T-cell (primary cell): ENCODE data around the gene COL5A2. TPM values are rescaled to one million over a fixed set of nuclear protein-coding genes. Genes with fewer than 3 reads are reported as not detected.

ENCODE experiments used
- ATAC-seq, 4 experiments: fragments of 200-7000 bp in 3 of 4; fragments of 150-1000 bp in 1 of 4; cut with Tn5 transposase; replicated peaks in 1 of 4; 1 replicate in 3 of 4; 2 replicates in 1 of 4; pipeline ENCODE4 v1.10.0; 2021; ENCODE audit warnings: moderate library complexity in 3 of 4, mild to moderate bottlenecking in 2 of 4, moderate number of reproducible peaks in 1 of 4
- CTCF ChIA-PET, 2 donors: fragments of 300-600 bp; sonication (Branson Sonifier 250); formaldehyde crosslinking; loops; one replicate each; lab custom pipeline; 2022; ENCODE audit warnings: antibody characterized with exemption in 2 of 2; lab: Charles Lee
- POLR2A ChIA-PET, 2 donors: fragments of 300-600 bp; sonication (Branson Sonifier 250); formaldehyde crosslinking; loops; one replicate each; lab custom pipeline; 2022; ENCODE audit warnings: antibody characterized with exemption in 2 of 2; lab: Charles Lee
- DNase-seq, 35 experiments: peaks; one replicate each; pipeline versions ENCODE4 v3.0.0 to v3.0.0-alpha.2; 2013 to 2023
- H3K27ac ChIP-seq: one replicate; pipeline ENCODE4 v1.5.1; 2013; ENCODE audit warnings: low read length
- H3K27me3 ChIP-seq, 2 experiments: replicated peaks in 1 of 2; 1 replicate in 1 of 2; 2 replicates in 1 of 2; pipeline versions ENCODE4 v1.6.1 to v1.7.0; 2013; ENCODE audit warnings: low read length in 1 of 2, mixed read lengths in 1 of 2; ENCODE audit not compliant: control insufficient read depth in 2 of 2, insufficient read depth in 2 of 2; ENCODE audit errors: extremely low read depth in 1 of 2
- H3K36me3 ChIP-seq, 2 donors: 1 replicate in 1 of 2; 2 replicates in 1 of 2; pipeline versions ENCODE4 v1.6.1 to v1.7.0; 2013; ENCODE audit warnings: low read length in 1 of 2; ENCODE audit not compliant: control insufficient read depth in 2 of 2, insufficient read depth in 1 of 2; ENCODE audit errors: extremely low read depth in 1 of 2
- H3K4me1 ChIP-seq, 2 experiments: 1 replicate in 1 of 2; 2 replicates in 1 of 2; pipeline versions ENCODE4 v1.6.1 to v1.7.0; 2013; ENCODE audit warnings: low read length in 2 of 2, mixed read lengths in 1 of 2; ENCODE audit not compliant: insufficient read depth in 2 of 2, control insufficient read depth in 1 of 2; ENCODE audit errors: extremely low read depth in 1 of 2
- H3K4me3 ChIP-seq, 2 donors: 1 replicate in 1 of 2; 2 replicates in 1 of 2; pipeline versions ENCODE4 v1.5.1 to v1.7.0; 2013; ENCODE audit warnings: mild to moderate bottlenecking in 2 of 2, low read length in 1 of 2, moderate library complexity in 1 of 2; ENCODE audit not compliant: control insufficient read depth in 1 of 2; ENCODE audit errors: extremely low read depth in 1 of 2
- H3K9me3 ChIP-seq: 2 replicates; pipeline ENCODE4 v1.7.0; 2013
- H3K27ac Mint-ChIP-seq, 2 donors: one replicate each; pipeline ENCODE4 v1.8.0; 2020 to 2021; ENCODE audit warnings: mild to moderate bottlenecking in 2 of 2, mixed read lengths in 2 of 2
- H3K27me3 Mint-ChIP-seq, 2 donors: one replicate each; pipeline ENCODE4 v1.8.0; 2021 to 2022; ENCODE audit warnings: mixed read lengths in 2 of 2
- H3K36me3 Mint-ChIP-seq: one replicate; pipeline ENCODE4 v1.8.0; 2021; ENCODE audit warnings: mixed read lengths
- H3K4me1 Mint-ChIP-seq, 3 donors: one replicate each; pipeline ENCODE4 v1.8.0; 2020 to 2022; ENCODE audit warnings: mixed read lengths in 3 of 3, mild to moderate bottlenecking in 1 of 3
- H3K4me3 Mint-ChIP-seq, 3 donors: one replicate each; pipeline ENCODE4 v1.8.0; 2020 to 2022; ENCODE audit warnings: mild to moderate bottlenecking in 3 of 3, mixed read lengths in 3 of 3, moderate library complexity in 3 of 3
- H3K9me3 Mint-ChIP-seq, 3 donors: one replicate each; pipeline ENCODE4 v1.8.0; 2020 to 2022; ENCODE audit warnings: mixed read lengths in 3 of 3
- WGBS: methylation state at CpG from one replicate; pipeline ENCODE4 v1.1.5; 2013; ENCODE audit warnings: missing lambda C conversion rate; ENCODE audit not compliant: insufficient coverage; 5-methylcytosine and 5-hydroxymethylcytosine counted together
- total RNA-seq, 35 experiments: library from RNA in 6 of 35; stranded (reverse) in 6 of 35; fragments of 120-200 nt in 1 of 35; gene quantifications; one replicate each; pipeline versions ENCODE4 v1.2.1 to v1.2.4 and lab custom pipeline; 2013 to 2026

The COL5A2 gene
- total RNA-seq, 5 donors from 2014 or later (not counting 1 experiment from before 2014, with no cell fraction given), result 0.40 to 1.9 (median 1.3) TPM

- no peaks in the 10 kb centered on the region for H3K4me1 ChIP-seq
- no peaks in the 10 kb centered on the region for H3K9me3 Mint-ChIP-seq
- H3K36me3 ChIP-seq, result no peaks in the 10 kb centered on the region
- ChIA-PET POLR2A (interaction anchor here in 1 of 2 donors (0.7 kb wide), 1 partner anchor 20 kb away, joined by 3 read pairs; no protein-coding TSS in a partner anchor), CTCF (interaction anchor here in 1 of 2 donors (0.7 to 1.0 kb wide), 2 partner anchors 10 to 399 kb away, joined by 4 to 6 read pairs; no protein-coding TSS in a partner anchor)
- no peaks in the 10 kb centered on the region for H3K4me1 Mint-ChIP-seq
- no peak overlapping the region for H3K27ac ChIP-seq
- ATAC-seq, result no peak
- H3K27ac Mint-ChIP-seq, result no peak overlapping the region
- H3K27me3 Mint-ChIP-seq, result no peaks in the 10 kb centered on the region
- WGBS, result no CpG with 5 or more reads among the region's 3 CpGs
- H3K4me3 Mint-ChIP-seq, result no peak overlapping the region
- DNase-seq, result no peak
- no peaks in the 10 kb centered on the region for H3K27me3 ChIP-seq
- H3K36me3 Mint-ChIP-seq, result no peaks in the 10 kb centered on the region
- H3K4me3 ChIP-seq, result no peak overlapping the region
- H3K9me3 ChIP-seq, result no peaks in the 10 kb centered on the region
Measured at GRCh38 chr2:189083606-189084005, 96.0 kb downstream of the COL5A2 start.

GRCh38 chr2:189083106-189083505, 96.5 kb downstream of the COL5A2 start:
- H3K27me3 Mint-ChIP-seq, result no peaks in the 10 kb centered on the region
- Histone ChIP-seq H3K36me3 (no peaks in the 10 kb centered on the region), H3K4me1 (no peaks in the 10 kb centered on the region), H3K4me3 (no peak overlapping the region), H3K9me3 (no peaks in the 10 kb centered on the region), H3K27me3 (no peaks in the 10 kb centered on the region), H3K27ac (no peak overlapping the region)
- WGBS, result no CpG with 5 or more reads among the region's 2 CpGs
- ChIA-PET POLR2A (interaction anchor here in 1 of 2 donors (0.7 kb wide), 1 partner anchor 21 kb away, joined by 3 read pairs; no protein-coding TSS in a partner anchor), CTCF (interaction anchor here in 1 of 2 donors (0.7 kb wide), 1 partner anchor 399 kb away, joined by 4 read pairs; no protein-coding TSS in a partner anchor)
- H3K4me1 Mint-ChIP-seq, result no peaks in the 10 kb centered on the region
- no peaks in the 10 kb centered on the region for H3K9me3 Mint-ChIP-seq
- DNase-seq, result no peak
- no peak overlapping the region for H3K27ac Mint-ChIP-seq
- ATAC-seq, result no peak
- H3K36me3 Mint-ChIP-seq, result no peaks in the 10 kb centered on the region
- H3K4me3 Mint-ChIP-seq, result no peak overlapping the region

DNA sequence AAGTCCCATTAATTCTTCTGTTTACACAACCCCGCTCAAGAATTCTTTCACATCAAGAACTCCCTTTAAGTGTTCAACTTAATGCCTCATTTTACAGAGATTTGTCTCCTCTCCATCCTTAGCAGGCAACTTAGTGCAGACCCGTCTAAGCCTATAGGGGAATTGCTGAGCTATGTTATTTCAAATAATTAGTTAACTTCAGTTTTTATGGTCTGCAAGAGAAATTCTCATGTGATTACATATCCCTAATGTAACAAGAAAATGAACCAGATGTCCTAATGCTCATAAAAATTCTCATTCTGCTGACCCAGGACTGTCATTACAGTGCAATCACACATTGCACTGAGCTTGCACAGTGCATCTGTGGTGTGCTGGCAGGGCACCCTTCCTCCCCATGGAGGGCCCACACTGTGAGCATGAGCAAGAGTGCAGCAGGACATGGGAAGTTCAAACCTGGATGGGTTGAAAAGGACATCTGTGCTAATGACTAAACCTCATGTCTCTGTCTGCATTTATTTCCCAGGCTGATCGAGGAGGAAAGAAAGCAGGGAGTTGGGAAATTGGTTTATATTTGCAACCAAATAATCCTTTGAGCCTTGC, 97.1 kb downstream of the COL5A2 start:
- Mint-ChIP-seq H3K27me3 (no peaks in the 10 kb centered on the region), H3K27ac (no peak overlapping the region), H3K4me3 (no peak overlapping the region), H3K4me1 (no peaks in the 10 kb centered on the region), H3K36me3 (no peaks in the 10 kb centered on the region), H3K9me3 (no peaks in the 10 kb centered on the region)
- no peaks in the 10 kb centered on the region for H3K36me3 ChIP-seq
- CTCF ChIA-PET, result interaction anchor here in 1 of 2 donors (0.6 kb wide), 1 partner anchor 351 kb away, joined by 3 read pairs; no protein-coding TSS in a partner anchor
- no peaks in the 10 kb centered on the region for H3K9me3 ChIP-seq
- no peak for ATAC-seq
- DNase-seq, result no peak
- no peaks in the 10 kb centered on the region for H3K27me3 ChIP-seq
- H3K4me1 ChIP-seq, result no peaks in the 10 kb centered on the region
- POLR2A ChIA-PET, result no interaction called here
- H3K27ac ChIP-seq, result no peak overlapping the region
- WGBS, result no CpG with 5 or more reads among the region's 3 CpGs
- no peak overlapping the region for H3K4me3 ChIP-seq

GRCh38 chr2:189076572-189076971, 103.0 kb downstream of the COL5A2 start:
- no peak for DNase-seq
- Histone ChIP-seq H3K27me3 (no peaks in the 10 kb centered on the region), H3K4me1 (no peaks in the 10 kb centered on the region), H3K36me3 (no peaks in the 10 kb centered on the region), H3K27ac (no peak overlapping the region), H3K4me3 (no peak overlapping the region), H3K9me3 (no peaks in the 10 kb centered on the region)
- 83% methylated on average over 3 of the region's 3 CpGs for WGBS
- POLR2A ChIA-PET, result no interaction called here
- no peak for ATAC-seq
- Mint-ChIP-seq H3K4me1 (no peaks in the 10 kb centered on the region), H3K4me3 (no peak overlapping the region), H3K27ac (no peak overlapping the region), H3K36me3 (no peaks in the 10 kb centered on the region), H3K9me3 (no peaks in the 10 kb centered on the region), H3K27me3 (no peaks in the 10 kb centered on the region)
- CTCF ChIA-PET, result interaction anchor here in 1 of 2 donors (0.8 kb wide), 1 partner anchor 18 kb away, joined by 3 read pairs; no protein-coding TSS in a partner anchor

GRCh38 chr2:189076120-189076519, 103.4 kb downstream of the COL5A2 start:
- H3K4me1 Mint-ChIP-seq, result no peaks in the 10 kb centered on the region
- no peaks in the 10 kb centered on the region for H3K36me3 ChIP-seq
- H3K36me3 Mint-ChIP-seq, result no peaks in the 10 kb centered on the region
- ChIA-PET POLR2A (no interaction called here), CTCF (interaction anchor here in 1 of 2 donors (0.8 kb wide), 1 partner anchor 18 kb away, joined by 3 read pairs; no protein-coding TSS in a partner anchor)
- H3K4me3 Mint-ChIP-seq, result no peak overlapping the region
- H3K9me3 ChIP-seq, result no peaks in the 10 kb centered on the region
- no peak overlapping the region for H3K27ac Mint-ChIP-seq
- no peaks in the 10 kb centered on the region for H3K27me3 ChIP-seq
- ATAC-seq (no peak), DNase-seq (no peak)
- no peaks in the 10 kb centered on the region for H3K27me3 Mint-ChIP-seq
- H3K9me3 Mint-ChIP-seq, result no peaks in the 10 kb centered on the region
- H3K4me3 ChIP-seq, result no peak overlapping the region
- H3K27ac ChIP-seq, result no peak overlapping the region
- WGBS, result 100% methylated on average over 2 of the region's 3 CpGs
- H3K4me1 ChIP-seq, result no peaks in the 10 kb centered on the region

DNA sequence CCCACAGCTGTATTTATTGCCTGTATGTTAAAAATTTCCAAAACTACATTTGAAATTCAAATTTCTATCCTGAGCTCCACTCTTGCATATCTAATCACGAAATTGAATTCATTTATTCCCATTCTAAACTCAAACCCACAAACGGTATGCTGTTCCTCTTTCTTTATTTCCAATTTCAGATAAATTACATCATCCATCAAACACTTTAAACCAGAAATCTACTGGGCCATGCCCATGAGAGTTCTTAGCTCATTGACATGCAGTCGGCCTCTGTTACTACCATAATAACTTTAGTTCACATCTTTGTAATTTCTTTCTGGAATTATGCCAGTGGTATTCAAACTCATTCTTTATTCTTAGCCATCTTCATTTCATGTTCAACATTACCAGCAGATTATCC, 105.1 kb downstream of the COL5A2 start:
- Mint-ChIP-seq H3K4me1 (no peaks in the 10 kb centered on the region), H3K36me3 (no peaks in the 10 kb centered on the region), H3K4me3 (no peak overlapping the region), H3K27me3 (no peaks in the 10 kb centered on the region), H3K27ac (no peak overlapping the region), H3K9me3 (no peaks in the 10 kb centered on the region)
- ChIA-PET POLR2A (no interaction called here), CTCF (no interaction called here)
- DNase-seq, result no peak
- H3K4me1 ChIP-seq, result no peaks in the 10 kb centered on the region
- no peak overlapping the region for H3K4me3 ChIP-seq
- no peaks in the 10 kb centered on the region for H3K36me3 ChIP-seq
- WGBS, result 73% methylated on average over 3 of the region's 3 CpGs
- H3K9me3 ChIP-seq, result no peaks in the 10 kb centered on the region
- no peaks in the 10 kb centered on the region for H3K27me3 ChIP-seq
- no peak for ATAC-seq
- H3K27ac ChIP-seq, result no peak overlapping the region
